ENCODE data around the gene CELA1.

GRCh38 chr12:51382173-51382572 lies 35.7 kb upstream of the CELA1 start:
- TF ChIP-seq POLR2A (IDR thresholded peaks at IDR 0.05) = no peak
- TF ChIP-seq, protein P1, sequence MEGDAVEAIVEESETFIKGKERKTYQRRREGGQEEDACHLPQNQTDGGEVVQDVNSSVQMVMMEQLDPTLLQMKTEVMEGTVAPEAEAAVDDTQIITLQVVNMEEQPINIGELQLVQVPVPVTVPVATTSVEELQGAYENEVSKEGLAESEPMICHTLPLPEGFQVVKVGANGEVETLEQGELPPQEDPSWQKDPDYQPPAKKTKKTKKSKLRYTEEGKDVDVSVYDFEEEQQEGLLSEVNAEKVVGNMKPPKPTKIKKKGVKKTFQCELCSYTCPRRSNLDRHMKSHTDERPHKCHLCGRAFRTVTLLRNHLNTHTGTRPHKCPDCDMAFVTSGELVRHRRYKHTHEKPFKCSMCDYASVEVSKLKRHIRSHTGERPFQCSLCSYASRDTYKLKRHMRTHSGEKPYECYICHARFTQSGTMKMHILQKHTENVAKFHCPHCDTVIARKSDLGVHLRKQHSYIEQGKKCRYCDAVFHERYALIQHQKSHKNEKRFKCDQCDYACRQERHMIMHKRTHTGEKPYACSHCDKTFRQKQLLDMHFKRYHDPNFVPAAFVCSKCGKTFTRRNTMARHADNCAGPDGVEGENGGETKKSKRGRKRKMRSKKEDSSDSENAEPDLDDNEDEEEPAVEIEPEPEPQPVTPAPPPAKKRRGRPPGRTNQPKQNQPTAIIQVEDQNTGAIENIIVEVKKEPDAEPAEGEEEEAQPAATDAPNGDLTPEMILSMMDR (IDR thresholded peaks at IDR 0.05) = no peak
